DMS 273 treated with DMSO at 0.1 percent for 48 hours (cell line): ENCODE measurements around the gene TNFRSF4.

Experiments used
- DNase-seq: peaks from one replicate; lab custom pipeline; 2025; lab: John Stamatoyannopoulos, UW

The TNFRSF4 gene

GRCh38 chr1:1245178-1245816 lies 31.3 kb upstream of the TNFRSF4 start:
- DNase-seq, result no peak

- DNase-seq, result no peak
Measured at GRCh38 chr1:1244192-1244811, 30.3 kb upstream of the TNFRSF4 start.

- DNase-seq, result no peak
Measured at GRCh38 chr1:1243807-1244191, 29.8 kb upstream of the TNFRSF4 start.

GRCh38 chr1:1243266-1243660 lies 29.3 kb upstream of the TNFRSF4 start:
- DNase-seq, result no peak

GRCh38 chr1:1242461-1243265 lies 28.7 kb upstream of the TNFRSF4 start:
- DNase-seq, result no peak

- DNase-seq, result no peak
Measured at GRCh38 chr1:1241588-1242219, 27.8 kb upstream of the TNFRSF4 start.

- no peak for DNase-seq
Measured at GRCh38 chr1:1240822-1241587, 27.1 kb upstream of the TNFRSF4 start.

GRCh38 chr1:1240348-1240732 lies 26.4 kb upstream of the TNFRSF4 start:
- DNase-seq, result no peak

GRCh38 chr1:1239614-1240347 lies 25.8 kb upstream of the TNFRSF4 start:
- no peak for DNase-seq

DNA sequence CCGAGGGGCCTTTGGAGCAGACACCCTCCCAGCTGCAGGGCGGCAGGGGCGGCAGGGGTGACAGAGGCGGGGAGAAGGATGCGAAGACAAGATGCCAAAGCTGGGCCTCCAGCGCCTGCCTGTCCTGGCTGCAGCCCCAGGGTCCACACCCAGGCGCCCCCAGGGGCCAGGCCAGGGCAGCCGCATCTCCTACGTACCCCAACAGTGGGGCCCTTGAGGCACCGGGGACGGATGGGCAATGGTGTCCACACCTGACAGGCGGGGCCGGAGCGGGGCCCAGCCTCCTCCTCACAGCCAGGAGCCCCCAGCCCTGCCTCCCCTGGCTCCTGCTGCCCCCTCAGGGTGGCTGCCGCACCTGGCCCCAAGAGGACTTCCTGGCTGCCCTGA lies 25.3 kb upstream of the TNFRSF4 start:
- no peak for DNase-seq

DNA sequence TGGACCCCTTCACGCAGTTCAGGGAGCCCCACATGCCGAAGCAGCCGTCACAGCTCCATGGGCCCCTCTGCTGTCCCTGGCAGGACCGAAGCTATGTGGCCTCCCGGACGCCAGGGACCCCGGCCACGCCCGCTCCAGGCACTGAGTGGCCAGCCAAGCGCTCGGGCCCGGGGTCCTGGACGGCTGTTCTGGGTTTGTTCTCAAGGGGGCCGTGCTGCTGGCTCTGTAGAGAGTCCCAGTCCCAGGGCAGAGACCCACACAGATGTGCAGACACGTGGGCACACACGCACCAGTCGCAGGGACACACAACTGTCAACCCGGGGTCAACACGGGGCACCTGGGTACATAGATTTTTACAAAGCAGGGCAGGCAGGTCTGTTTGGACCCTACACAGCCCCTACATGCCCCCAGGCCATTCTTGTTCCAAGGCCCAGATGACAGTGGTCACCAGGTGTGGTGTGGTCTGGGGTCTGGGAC lies 24.8 kb upstream of the TNFRSF4 start:
- DNase-seq, result no peak

- DNase-seq, result no peak
Measured at GRCh38 chr1:1237874-1238701, 24.1 kb upstream of the TNFRSF4 start.

DNA sequence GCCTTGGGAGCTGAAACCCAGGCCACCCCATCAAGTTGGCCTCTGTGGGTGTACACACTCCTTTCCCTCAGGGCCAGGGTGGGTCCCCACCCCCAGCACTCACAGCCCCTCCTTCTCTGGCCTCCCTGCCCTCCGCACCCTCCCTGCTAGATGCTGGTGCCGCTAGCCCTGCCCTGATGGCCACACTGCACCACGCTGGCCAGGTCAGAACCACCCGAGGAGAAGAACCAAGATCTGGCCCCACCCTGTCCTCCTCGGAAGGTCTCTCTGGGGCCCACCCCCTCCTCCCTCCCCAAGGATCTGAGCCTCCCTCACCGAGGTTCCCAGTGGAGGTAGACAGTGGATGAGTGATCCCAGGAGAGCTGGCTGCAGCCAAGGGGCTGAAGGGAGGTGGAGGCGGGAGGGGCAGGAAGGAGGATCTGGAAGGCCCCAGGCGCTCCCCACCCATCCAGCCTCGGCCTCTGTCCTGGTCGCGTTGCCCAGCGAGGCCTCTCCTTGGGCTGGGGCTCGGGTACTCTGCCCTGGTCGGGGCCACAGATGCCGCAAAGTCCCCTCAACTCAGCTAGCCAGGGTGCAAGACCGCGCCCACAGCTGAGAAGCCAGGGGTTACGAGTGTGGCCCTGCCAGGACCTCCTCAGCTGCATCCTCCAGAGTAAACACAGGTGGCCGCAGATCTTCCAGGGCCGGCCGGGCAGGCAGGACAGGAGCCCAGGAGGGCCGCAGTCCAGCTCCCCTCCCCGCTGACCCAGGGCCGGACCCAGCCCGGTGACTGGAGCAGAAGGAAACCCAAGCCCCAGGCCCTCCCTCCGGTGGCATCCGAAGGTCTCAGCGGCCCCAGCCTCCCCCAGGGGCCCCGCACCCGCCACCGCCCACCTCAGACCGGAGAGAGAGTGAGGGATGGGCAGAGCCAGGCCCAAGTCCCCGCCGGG lies 23.3 kb upstream of the TNFRSF4 start:
- DNase-seq, result no peak

- no peak for DNase-seq
Measured at GRCh38 chr1:1236176-1236763, 22.3 kb upstream of the TNFRSF4 start.

GRCh38 chr1:1235016-1235744 lies 21.2 kb upstream of the TNFRSF4 start:
- no peak for DNase-seq

DNA sequence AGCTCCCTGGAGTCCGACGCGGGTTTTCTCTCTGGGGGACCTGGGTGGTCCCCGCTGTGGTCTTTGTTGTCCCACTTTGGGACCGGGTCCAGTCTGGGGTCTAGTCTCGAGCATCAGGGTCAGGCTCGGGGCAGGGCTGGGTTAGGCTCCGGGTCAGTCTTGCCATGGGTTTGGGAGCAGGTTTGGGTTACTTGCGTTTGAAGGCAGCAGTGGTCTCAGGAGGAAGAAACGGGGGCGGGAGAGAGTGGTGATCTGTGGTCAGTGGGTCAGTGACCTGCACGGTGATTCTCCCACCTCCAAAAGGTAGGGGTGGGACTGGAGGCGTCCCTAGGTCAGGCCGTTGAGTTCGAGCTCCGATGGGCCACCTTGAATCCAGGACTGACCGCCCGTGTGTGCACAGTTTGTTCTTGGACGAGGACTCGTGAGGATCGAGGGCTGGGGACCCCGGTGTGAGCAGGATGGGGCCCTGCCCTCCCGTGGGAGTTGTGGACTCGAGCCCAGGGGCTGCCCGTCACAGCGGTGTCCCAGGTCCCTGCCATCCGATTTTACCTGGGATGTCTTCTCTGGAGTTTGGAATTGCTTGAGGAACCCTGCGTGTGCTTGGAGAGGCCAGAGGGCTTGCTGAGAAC lies 20.3 kb upstream of the TNFRSF4 start:
- DNase-seq, result no peak

GRCh38 chr1:1233567-1233892 lies 19.6 kb upstream of the TNFRSF4 start:
- DNase-seq, result no peak
